Activated naive CD8-positive, alpha-beta T cell treated with anti-CD3 and anti-CD28 coated beads, Interleukin-2, amount 50 U/mL, for 24 hours (primary cell): Measurements from ENCODE around the gene CAMTA1.
"Not testable (repeated sequence)": the region's sequence is repeated elsewhere in the genome, so short reads cannot be mapped to it uniquely, and the experiment has no call there.

Experiments
- ATAC-seq: fragments of 150-1000 bp; cut with Tn5 transposase; one replicate; pipeline ENCODE4 v1.10.0; 2021
- DNase-seq: peaks from one replicate; pipeline ENCODE4 v3.0.0; 2021
- H3K27ac Mint-ChIP-seq: one replicate; pipeline ENCODE4 v1.8.0; 2021; ENCODE audit warnings: mild to moderate bottlenecking, mixed read lengths
- H3K27me3 Mint-ChIP-seq: one replicate; pipeline ENCODE4 v1.8.0; 2021; ENCODE audit warnings: mixed read lengths
- H3K36me3 Mint-ChIP-seq: one replicate; pipeline ENCODE4 v1.8.0; 2021; ENCODE audit warnings: low read depth, mixed read lengths
- H3K4me1 Mint-ChIP-seq: one replicate; pipeline ENCODE4 v1.8.0; 2021; ENCODE audit warnings: mixed read lengths
- H3K4me3 Mint-ChIP-seq: one replicate; pipeline ENCODE4 v1.8.0; 2021; ENCODE audit warnings: mild to moderate bottlenecking, moderate library complexity, mixed read lengths
- H3K9me3 Mint-ChIP-seq: one replicate; pipeline ENCODE4 v1.8.0; 2021; ENCODE audit warnings: mixed read lengths

Gene CAMTA1

GRCh38 chr1:7120863-7121621 lies 335.8 kb downstream of the CAMTA1 start:
- no peak for DNase-seq
- Mint-ChIP-seq H3K27ac (no peak overlapping the region), H3K9me3 (peaks cover 3% of the 10 kb centered on the region), H3K36me3 (no peaks in the 10 kb centered on the region), H3K4me3 (no peak overlapping the region), H3K27me3 (no peaks in the 10 kb centered on the region), H3K4me1 (no peaks in the 10 kb centered on the region)
- ATAC-seq = no peak

- Mint-ChIP-seq H3K27me3 (no peaks in the 10 kb centered on the region), H3K9me3 (no peaks in the 10 kb centered on the region), H3K36me3 (no peaks in the 10 kb centered on the region), H3K27ac (no peak overlapping the region), H3K4me3 (no peak overlapping the region), H3K4me1 (no peaks in the 10 kb centered on the region)
- DNase-seq (no peak), ATAC-seq (no peak)
Measured at GRCh38 chr1:7121622-7121988, 336.4 kb downstream of the CAMTA1 start.

GRCh38 chr1:7127322-7128075 lies 342.2 kb downstream of the CAMTA1 start:
- peaks cover 6% of the 10 kb centered on the region for H3K9me3 Mint-ChIP-seq
- no peaks in the 10 kb centered on the region for H3K4me1 Mint-ChIP-seq
- DNase-seq = no peak
- no peaks in the 10 kb centered on the region for H3K36me3 Mint-ChIP-seq
- ATAC-seq = no peak
- H3K4me3 Mint-ChIP-seq = no peak overlapping the region
- H3K27me3 Mint-ChIP-seq = peaks cover 8% of the 10 kb centered on the region
- H3K27ac Mint-ChIP-seq = no peak overlapping the region

- Mint-ChIP-seq H3K4me3 (no peak overlapping the region), H3K36me3 (no peaks in the 10 kb centered on the region), H3K9me3 (peaks cover 6% of the 10 kb centered on the region), H3K4me1 (no peaks in the 10 kb centered on the region), H3K27me3 (peaks cover 8% of the 10 kb centered on the region), H3K27ac (no peak overlapping the region)
- no peak for DNase-seq
- ATAC-seq = no peak
Measured at GRCh38 chr1:7128293-7128692, 343.0 kb downstream of the CAMTA1 start.

GRCh38 chr1:7130127-7130526 lies 344.9 kb downstream of the CAMTA1 start:
- no peaks in the 10 kb centered on the region for H3K4me1 Mint-ChIP-seq
- H3K4me3 Mint-ChIP-seq = no peak overlapping the region
- ATAC-seq = no peak
- H3K27me3 Mint-ChIP-seq = peaks cover 11% of the 10 kb centered on the region
- H3K9me3 Mint-ChIP-seq = peaks cover 6% of the 10 kb centered on the region
- no peak for DNase-seq
- no peak overlapping the region for H3K27ac Mint-ChIP-seq
- no peaks in the 10 kb centered on the region for H3K36me3 Mint-ChIP-seq

- Mint-ChIP-seq H3K27me3 (peaks cover 25% of the 10 kb centered on the region), H3K9me3 (peaks cover 3% of the 10 kb centered on the region), H3K27ac (no peak overlapping the region), H3K4me3 (no peak overlapping the region), H3K36me3 (no peaks in the 10 kb centered on the region), H3K4me1 (no peaks in the 10 kb centered on the region)
- DNase-seq = no peak
- ATAC-seq = no peak
Measured at GRCh38 chr1:7135493-7135892, 350.2 kb downstream of the CAMTA1 start.

- H3K9me3 Mint-ChIP-seq = no peaks in the 10 kb centered on the region
- no peak for ATAC-seq
- peaks cover 23% of the 10 kb centered on the region for H3K27me3 Mint-ChIP-seq
- no peak for DNase-seq
- no peak overlapping the region for H3K27ac Mint-ChIP-seq
- no peaks in the 10 kb centered on the region for H3K36me3 Mint-ChIP-seq
- H3K4me3 Mint-ChIP-seq = no peak overlapping the region
- H3K4me1 Mint-ChIP-seq = no peaks in the 10 kb centered on the region
Measured at GRCh38 chr1:7136166-7136953, 351.1 kb downstream of the CAMTA1 start.

- ATAC-seq (no peak), DNase-seq (no peak)
- no peak overlapping the region for H3K4me3 Mint-ChIP-seq
- H3K27me3 Mint-ChIP-seq = peaks cover 15% of the 10 kb centered on the region
- H3K36me3 Mint-ChIP-seq = no peaks in the 10 kb centered on the region
- no peak overlapping the region for H3K27ac Mint-ChIP-seq
- H3K9me3 Mint-ChIP-seq = no peaks in the 10 kb centered on the region
- no peaks in the 10 kb centered on the region for H3K4me1 Mint-ChIP-seq
Measured at GRCh38 chr1:7140251-7140650, 355.0 kb downstream of the CAMTA1 start.

GRCh38 chr1:7145947-7146346 lies 360.7 kb downstream of the CAMTA1 start:
- H3K4me3 Mint-ChIP-seq = no peak overlapping the region
- H3K27me3 Mint-ChIP-seq = no peaks in the 10 kb centered on the region
- H3K4me1 Mint-ChIP-seq = no peaks in the 10 kb centered on the region
- no peak overlapping the region for H3K27ac Mint-ChIP-seq
- no peaks in the 10 kb centered on the region for H3K36me3 Mint-ChIP-seq
- H3K9me3 Mint-ChIP-seq = no peaks in the 10 kb centered on the region
- DNase-seq = no peak
- no peak for ATAC-seq

- Mint-ChIP-seq H3K36me3 (no peaks in the 10 kb centered on the region), H3K4me1 (no peaks in the 10 kb centered on the region), H3K4me3 (no peak overlapping the region), H3K27me3 (no peaks in the 10 kb centered on the region), H3K9me3 (no peaks in the 10 kb centered on the region), H3K27ac (no peak overlapping the region)
- DNase-seq (no peak), ATAC-seq (no peak)
Measured at GRCh38 chr1:7146710-7147109, 361.5 kb downstream of the CAMTA1 start.

GRCh38 chr1:7147581-7148282 lies 362.5 kb downstream of the CAMTA1 start:
- H3K4me1 Mint-ChIP-seq, H3K36me3 Mint-ChIP-seq, H3K27me3 Mint-ChIP-seq, H3K27ac Mint-ChIP-seq, DNase-seq, H3K9me3 Mint-ChIP-seq, H3K4me3 Mint-ChIP-seq, ATAC-seq: not testable (repeated sequence)

- H3K36me3 Mint-ChIP-seq = no peaks in the 10 kb centered on the region
Measured at GRCh38 chr1:7149080-7149838, 364.0 kb downstream of the CAMTA1 start.

GRCh38 chr1:7150724-7151280 lies 365.5 kb downstream of the CAMTA1 start:
- Mint-ChIP-seq H3K9me3 (no peaks in the 10 kb centered on the region), H3K27me3 (no peaks in the 10 kb centered on the region), H3K4me1 (no peaks in the 10 kb centered on the region), H3K36me3 (no peaks in the 10 kb centered on the region), H3K4me3 (no peak overlapping the region), H3K27ac (no peak overlapping the region)
- ATAC-seq (no peak), DNase-seq (no peak)

More at GRCh38 chr1:7149080-7149838, 364.0 kb downstream of the CAMTA1 start:
- no peak for ATAC-seq
- no peak for DNase-seq
- Mint-ChIP-seq H3K27ac (no peak overlapping the region), H3K4me1 (no peaks in the 10 kb centered on the region), H3K4me3 (no peak overlapping the region), H3K27me3 (no peaks in the 10 kb centered on the region), H3K9me3 (no peaks in the 10 kb centered on the region)
